ENCODE data around the gene SLC6A18.
"Not testable (repeated sequence)": the region's sequence is repeated elsewhere in the genome, so short reads cannot be mapped to it uniquely, and the experiment has no call there.

SLC6A18 gene

DNA sequence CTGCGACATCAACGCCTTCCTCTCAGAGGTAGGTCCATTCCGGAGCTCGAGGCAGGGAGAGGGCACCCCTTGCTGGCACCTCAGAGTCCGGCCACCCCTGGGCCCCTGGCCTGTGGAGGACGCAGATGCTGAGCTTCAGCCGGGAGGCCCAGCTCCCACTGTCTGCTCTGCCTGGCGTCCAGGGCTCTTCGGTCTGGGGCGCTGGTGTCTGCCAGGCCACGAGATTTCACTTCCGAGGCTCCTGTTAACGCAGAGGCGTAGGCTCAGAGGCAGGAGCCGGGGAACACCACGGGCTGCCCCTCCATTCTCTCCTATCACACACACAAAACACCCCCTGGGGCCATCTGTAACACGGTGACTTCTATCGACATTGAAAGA is 8.3 kb upstream of the SLC6A18 start:
- no peak for DNase-seq

DNA sequence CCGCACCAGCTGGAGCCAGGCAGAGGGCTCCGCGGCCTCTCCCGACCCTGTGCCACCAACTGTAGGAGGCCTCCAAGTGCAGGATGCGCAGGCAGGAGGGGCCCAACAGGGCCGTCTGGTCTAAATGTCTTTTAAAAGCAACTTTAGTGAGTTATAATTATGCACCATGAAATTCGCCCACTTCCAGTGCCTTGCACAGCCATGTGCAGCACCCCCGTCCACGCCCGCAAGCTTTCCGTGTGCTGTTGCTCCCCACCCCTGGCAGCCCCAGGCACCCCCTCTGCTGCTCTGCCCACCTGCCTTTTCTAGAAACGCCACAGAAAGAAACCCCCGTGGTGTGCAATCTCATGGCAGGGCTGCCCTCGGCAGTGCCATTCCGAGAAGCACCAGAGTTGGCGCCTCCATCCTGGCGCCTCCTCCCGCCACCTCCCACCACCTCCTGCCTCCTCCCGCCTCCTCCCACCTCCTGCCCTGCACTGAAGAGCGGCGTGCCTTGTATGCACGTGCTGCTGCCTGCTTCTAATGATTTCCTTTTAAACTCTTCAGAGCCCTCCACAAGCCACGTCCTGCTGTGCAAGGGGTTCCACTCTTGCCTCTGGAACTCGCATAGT is 7.5 kb upstream of the SLC6A18 start:
- DNase-seq = no peak

DNA sequence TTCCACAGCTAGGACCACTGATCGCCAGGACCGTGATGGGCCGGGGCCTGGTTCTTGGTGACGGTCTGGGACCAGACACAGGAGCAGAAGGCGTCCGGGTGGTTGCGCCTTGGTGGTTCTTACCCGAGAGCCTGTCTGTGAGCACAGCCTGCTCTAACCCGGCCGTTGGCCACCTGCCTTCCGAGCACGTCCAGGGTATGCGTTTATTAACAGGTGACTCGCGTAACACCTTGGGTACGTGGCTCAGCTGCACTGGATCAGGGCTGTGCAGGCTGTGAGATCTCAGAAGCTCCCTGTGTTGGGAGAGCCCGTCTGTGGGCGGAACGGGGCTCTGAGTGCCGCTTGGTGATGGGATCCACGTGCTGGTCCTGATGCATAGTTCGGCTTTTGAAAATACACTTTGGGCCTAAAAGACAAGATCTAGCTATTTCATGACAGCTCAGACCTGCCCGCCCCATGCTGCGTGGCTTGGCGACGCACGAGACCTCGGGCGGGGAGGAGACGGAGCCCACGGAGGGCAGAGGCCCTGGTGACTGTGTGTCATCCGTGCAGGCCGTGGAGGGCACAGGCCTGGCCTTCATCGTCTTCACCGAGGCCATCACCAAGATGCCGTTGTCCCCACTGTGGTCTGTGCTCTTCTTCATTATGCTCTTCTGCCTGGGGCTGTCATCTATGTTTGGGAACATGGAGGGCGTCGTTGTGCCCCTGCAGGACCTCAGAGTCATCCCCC is 6.7 kb upstream of the SLC6A18 start:
- DNase-seq = no peak

- no peak for DNase-seq
These were observed 5.9 kb upstream of the SLC6A18 start for GRCh38 chr5:1219098-1219767.

DNA sequence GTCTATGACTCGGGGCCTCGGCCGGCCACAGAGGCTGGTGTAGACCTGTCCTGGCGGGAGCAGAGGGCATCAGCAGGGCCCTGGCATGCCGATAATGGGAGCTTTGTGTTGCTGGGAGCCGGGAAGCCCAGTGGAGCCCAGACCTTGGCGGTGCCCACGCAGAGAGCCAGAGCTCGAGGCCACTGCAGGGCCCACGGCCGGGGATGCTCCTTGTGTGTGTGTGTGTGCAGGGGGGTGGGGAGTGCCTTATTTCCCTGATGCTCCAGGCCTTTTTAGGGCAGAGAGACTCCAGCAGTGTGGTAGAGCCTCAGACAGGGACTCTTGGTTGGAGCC is 5.4 kb upstream of the SLC6A18 start:
- DNase-seq = no peak

DNA sequence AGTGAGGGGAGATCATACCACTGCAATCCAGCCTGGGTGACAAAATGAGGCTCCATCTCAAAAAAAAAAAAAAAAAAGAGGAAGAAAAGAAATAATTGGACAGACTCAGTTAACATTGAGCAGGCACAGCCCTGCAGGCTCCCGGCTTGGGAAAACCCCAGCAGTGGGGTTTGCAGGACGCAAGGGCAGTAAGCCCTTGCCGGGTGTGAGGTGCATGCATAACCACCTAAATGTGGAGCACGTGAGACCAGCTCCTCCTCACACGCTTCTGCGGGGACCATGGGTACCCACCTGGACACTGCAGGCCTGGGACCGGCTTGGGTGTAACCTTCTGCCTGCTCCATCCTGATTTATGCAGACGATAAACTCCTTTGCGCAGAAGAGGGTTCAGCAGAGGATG is 4.8 kb upstream of the SLC6A18 start:
- no peak for DNase-seq

DNA sequence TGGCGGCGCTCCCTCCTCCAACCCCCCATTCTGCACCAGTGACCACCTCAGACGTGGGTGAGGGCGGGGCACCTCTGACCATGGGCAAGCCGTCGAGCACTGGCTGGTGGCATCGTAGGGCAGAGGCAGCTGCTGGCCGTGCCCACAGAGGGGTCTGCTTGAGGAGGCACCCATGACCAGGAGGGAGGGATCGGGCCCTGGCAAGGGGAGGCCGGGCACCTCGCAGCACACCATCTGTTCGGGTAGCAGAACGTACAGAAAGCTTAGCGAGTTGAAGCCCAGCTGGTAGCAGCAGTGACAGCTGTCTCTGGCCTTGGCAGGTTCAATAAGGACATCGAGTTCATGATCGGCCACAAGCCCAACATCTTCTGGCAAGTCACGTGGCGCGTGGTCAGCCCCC is 4.3 kb upstream of the SLC6A18 start:
- DNase-seq = no peak

GRCh38 chr5:1221721-1222120 is 3.5 kb upstream of the SLC6A18 start:
- no peak for DNase-seq

GRCh38 chr5:1222147-1222546 is 3.0 kb upstream of the SLC6A18 start:
- no peak for DNase-seq

DNA sequence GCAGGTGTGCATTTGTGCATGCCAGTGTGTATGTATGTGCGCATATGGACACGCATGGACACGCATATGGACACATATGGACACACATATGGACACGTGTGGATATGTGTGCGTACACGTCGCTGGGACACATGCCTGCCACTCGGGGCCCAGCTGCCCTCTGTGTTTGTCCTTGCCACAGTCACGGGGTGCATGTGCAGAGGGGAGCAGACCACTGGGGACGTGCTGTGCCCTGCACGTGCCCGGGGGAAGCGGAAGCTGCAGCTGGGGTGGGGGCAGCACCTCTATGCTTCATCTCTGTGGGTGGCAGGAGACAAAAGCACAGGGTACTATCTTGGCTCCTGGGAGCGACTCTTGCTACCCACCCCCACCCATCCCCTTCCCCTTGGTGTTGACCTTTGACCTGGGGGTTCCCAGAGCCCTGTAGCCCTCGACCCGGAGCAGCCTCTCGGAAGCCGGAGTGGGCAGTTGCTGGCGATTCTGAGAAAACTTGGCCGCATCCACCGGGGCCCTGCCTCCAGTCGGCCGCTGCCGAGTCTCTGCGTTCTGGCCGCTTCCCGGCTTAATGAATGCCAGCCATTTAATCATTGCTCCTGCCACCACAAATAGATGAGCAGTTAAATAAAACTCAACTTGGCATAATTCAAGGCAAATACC is 2.4 kb upstream of the SLC6A18 start:
- DNase-seq = no peak

GRCh38 chr5:1223278-1223670 is 1.9 kb upstream of the SLC6A18 start:
- DNase-seq = no peak

- no peak for DNase-seq
These were observed 550 bp upstream of the SLC6A18 start for GRCh38 chr5:1224631-1225030.

- no peak for DNase-seq
These were observed 1.1 kb downstream of the SLC6A18 start for GRCh38 chr5:1226231-1226630.

- DNase-seq = no peak
These were observed 1.8 kb downstream of the SLC6A18 start for GRCh38 chr5:1226839-1227581.

- DNase-seq = no peak
These were observed 2.5 kb downstream of the SLC6A18 start for GRCh38 chr5:1227667-1228066.

DNA sequence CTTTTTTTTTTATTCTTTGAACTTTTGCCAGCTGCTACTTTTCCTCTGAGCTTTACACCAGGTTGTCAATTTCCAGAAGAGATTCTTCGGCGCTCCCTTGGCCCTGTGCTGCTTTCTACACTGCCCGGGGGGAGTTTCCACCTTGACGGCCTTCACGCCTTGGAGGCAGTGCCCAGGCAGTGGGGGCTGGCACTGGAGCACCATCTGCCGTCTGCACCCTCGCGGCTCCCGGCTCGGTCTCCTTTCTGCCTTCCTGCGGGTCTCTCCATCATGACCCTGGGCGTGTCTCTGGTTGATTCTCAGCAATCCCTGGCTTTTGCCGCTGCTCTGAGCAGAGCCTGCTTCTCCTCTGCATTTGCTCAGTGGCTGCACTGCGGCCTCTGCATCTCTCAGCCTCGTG is 2.9 kb downstream of the SLC6A18 start:
- DNase-seq = no peak

- not testable (repeated sequence) for DNase-seq
These were observed 3.8 kb downstream of the SLC6A18 start for GRCh38 chr5:1229023-1229422.

DNA sequence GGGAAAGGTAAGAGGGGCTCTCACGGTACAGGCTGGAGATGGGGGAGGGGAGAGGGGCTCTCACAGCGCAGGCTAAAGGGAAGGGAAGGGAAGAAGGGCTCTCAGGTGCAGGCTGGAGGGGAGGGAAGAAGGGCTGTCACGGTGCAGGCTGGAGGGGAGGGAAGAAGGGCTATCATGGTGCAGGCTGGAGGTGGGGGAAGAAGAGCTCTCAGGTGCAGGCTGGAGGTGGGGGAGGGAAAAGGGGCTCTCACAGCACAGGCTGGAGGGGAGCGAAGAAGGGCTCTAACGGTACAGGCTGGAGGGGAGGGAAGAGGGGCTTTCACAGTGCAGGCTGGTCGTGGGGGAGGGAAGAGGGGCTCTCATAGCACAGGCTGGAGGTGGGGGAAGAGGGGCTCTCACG is 4.6 kb downstream of the SLC6A18 start:
- DNase-seq = no peak

- no peak for DNase-seq
These were observed 5.4 kb downstream of the SLC6A18 start for GRCh38 chr5:1230551-1230950.

DNA sequence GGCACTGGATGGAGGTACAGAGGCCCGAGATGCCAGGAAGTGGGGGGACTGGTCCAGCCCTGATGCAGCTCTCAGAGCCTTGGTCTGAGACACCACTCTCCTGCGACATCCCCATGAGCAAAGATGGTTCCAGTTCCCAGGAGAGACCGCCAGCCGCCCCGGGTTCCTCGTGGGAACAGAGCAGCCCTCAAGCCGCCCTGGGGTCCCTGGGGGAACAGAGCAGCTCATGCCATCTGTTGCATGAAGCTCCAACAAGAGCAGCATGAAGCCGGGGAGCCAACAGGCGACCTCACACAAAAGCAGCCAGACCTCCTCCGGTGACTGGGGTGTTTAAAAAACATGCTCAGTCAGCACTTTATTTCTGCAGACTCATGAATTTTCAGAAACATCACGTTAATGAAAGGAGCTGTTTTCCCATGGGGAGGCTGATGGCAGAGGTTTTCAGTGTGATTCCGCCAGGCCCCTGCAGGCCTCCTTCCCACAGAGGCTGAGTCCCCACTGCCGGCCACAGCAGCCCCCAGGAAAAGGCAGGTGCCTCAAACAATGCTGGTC is 6.2 kb downstream of the SLC6A18 start:
- no peak for DNase-seq

DNA sequence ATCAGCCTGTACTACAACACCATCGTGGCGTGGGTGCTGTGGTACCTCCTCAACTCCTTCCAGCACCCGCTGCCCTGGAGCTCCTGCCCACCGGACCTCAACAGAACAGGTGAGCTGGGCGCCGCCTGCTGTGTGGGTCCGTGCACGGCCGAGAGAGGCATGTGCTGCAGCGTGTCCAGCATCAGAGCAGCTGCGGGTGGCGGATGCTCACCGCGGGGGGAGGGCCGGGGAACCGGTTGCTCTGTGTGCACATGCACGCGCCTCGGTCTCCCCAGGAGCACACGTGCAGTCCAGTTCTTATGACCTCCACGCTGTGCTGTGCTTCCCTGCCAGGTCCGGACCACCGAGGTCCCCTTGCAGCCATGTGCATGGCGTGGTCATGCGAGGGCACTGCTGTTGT is 7.6 kb downstream of the SLC6A18 start:
- DNase-seq = no peak

GRCh38 chr5:1235379-1235778 is 10.2 kb downstream of the SLC6A18 start:
- no peak for DNase-seq

DNA sequence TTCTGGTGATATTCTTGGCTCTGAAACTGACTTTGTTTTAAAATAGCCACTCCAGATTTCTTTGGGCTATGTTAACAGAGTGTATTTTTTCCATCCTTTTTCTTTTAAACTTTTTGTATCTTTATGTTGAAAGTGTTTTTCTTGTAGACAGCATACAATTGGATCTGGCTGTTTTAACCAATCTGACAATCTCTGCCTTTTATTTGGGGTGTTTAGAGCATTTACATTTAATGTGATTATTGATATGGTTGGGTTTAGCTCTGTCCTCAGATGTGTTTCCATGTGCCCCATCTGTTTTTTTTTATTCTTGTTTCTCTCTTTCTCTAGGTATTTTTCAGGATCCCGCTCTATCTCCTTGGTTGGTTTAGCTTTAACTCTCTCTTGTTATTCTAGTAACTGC is 10.7 kb downstream of the SLC6A18 start:
- no peak for DNase-seq
